NK-92 (cell line): ENCODE measurements around the gene COL12A1.

Experiments used
- DNase-seq: peaks from one replicate; lab custom pipeline; 2025; ENCODE audit not compliant: unreplicated experiment; lab: John Stamatoyannopoulos, UW

Gene COL12A1

DNA sequence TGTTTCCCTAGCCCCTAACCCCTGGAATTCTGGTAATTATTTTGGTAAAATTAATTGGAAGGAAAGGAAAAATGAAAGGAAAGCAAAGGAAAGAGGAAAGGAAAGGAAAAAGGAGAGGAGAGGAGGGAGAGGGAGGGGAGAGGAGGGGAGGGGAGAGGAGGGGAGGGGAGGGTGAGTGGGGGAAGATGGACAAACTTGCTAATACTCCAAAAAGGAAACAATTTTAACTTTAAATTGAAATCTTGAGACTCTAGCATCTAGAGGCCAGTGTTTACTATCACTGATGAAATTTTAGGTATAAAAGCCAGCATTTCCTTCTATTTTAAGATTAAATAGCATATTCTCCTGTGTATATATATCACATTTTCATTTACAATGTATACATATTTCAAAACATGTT, 156.5 kb downstream of the COL12A1 start:
- DNase-seq: no peak

- DNase-seq: no peak
Observed at GRCh38 chr6:75044846-75045245, 161.0 kb downstream of the COL12A1 start.

GRCh38 chr6:75041381-75041780, 164.5 kb downstream of the COL12A1 start:
- DNase-seq: no peak
